Chondrocyte (in vitro differentiated cells): ENCODE results near the gene CPA5. TPM values are rescaled to one million over a fixed set of nuclear protein-coding genes. Genes with fewer than 3 reads are reported as not detected.

Experiments
- DNase-seq: peaks from one replicate; pipeline ENCODE4 v3.0.0; 2021; ENCODE audit warnings: mixed read lengths, low spot score
- H3K27ac Mint-ChIP-seq: one replicate; pipeline ENCODE4 v1.8.0; 2021; ENCODE audit warnings: mild to moderate bottlenecking, moderate library complexity, mixed read lengths; ENCODE audit not compliant: unreplicated experiment
- H3K27me3 Mint-ChIP-seq: 2 replicates; pipeline ENCODE4 v1.8.0; 2021; ENCODE audit warnings: low read depth, mixed read lengths
- H3K36me3 Mint-ChIP-seq: 2 replicates; pipeline ENCODE4 v1.8.0; 2021; ENCODE audit warnings: low read depth, mixed read lengths
- H3K4me1 Mint-ChIP-seq: 2 replicates; pipeline ENCODE4 v1.8.0; 2021; ENCODE audit warnings: low read depth, mild to moderate bottlenecking, mixed read lengths
- H3K4me3 Mint-ChIP-seq: one replicate; pipeline ENCODE4 v1.8.0; 2021; ENCODE audit warnings: mild to moderate bottlenecking, moderate library complexity, mixed read lengths; ENCODE audit not compliant: unreplicated experiment
- H3K9me3 Mint-ChIP-seq: 2 replicates; pipeline ENCODE4 v1.8.0; 2021; ENCODE audit warnings: low read depth, mixed read lengths
- total RNA-seq: library from RNA; stranded (reverse); gene quantifications from 3 replicates; pipeline ENCODE4 v1.2.1, GENCODE V29; 2021
- TF ChIP-seq, protein P1 (sequence below): fragments of 200-600 bp; sonication (generic); IDR thresholded peaks from 2 replicates; pipeline ENCODE4 v1.5.0; 2021; ENCODE audit warnings: antibody characterized with exemption, mild to moderate bottlenecking, moderate library complexity

The CPA5 gene
- total RNA-seq, 1 donor from 2014 or later = not detected

DNA sequence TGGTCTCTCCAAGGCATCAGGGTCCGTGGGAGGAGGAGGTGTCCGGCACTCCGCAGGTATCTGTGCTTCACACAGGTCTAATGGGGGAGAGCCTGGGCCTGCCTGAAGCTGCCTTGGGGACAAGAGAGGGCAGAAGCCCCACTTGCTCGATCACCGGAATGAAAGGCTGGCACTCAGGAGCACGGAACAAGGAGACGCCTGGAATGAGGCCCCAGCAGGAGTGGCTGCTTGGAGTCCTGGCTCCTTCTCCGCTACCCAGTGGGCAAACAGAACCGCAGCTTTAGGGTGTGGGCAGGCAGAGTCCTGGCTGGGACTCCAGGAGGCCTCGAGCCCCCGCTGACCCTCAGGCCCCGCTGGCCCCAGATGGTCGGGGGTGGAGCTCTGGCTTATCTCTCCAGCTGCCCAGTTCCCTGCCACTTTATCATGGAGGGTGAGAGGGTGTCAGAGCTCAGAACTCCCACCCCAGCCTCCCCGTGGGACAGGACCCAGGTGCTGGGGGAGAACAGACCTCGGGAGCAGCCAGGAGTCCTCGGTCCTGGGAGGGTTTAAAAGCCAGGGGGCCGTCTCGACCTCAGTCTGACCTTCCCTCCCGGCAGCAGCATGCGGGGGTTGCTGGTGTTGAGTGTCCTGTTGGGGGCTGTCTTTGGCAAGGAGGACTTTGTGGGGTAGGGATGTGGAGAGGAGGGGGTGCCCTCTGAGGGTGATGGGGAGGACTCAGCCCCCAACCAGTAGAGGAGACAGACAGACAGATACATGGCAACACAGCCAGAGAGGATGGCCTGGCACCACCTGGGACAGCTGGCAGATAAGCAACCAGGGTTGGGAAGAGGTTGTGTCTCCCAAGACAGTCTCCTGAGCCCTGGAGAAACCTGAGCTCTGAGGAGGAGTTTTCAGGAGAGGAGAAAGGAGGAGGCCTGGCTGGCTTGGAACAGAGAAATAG lies 35.6 kb downstream of the CPA5 start, which contains the start of gene CPA1:
Gene CPA1, plus strand, starts transcription at position 574 of the 940 bp plus-strand sequence. Its CDS starts 27 bp downstream, at position 601.
- Mint-ChIP-seq H3K9me3 (peaks cover 7% of the 10 kb centered on the region), H3K36me3 (peaks cover 3% of the 10 kb centered on the region), H3K27me3 (no peaks in the 10 kb centered on the region), H3K4me1 (peaks cover 18% of the 10 kb centered on the region), H3K27ac (peak within 1 kb of the TSS; percentile 51), H3K4me3 (no peak within 1 kb of the TSS)
- DNase-seq = peak; percentile 75
- TF ChIP-seq, protein P1, sequence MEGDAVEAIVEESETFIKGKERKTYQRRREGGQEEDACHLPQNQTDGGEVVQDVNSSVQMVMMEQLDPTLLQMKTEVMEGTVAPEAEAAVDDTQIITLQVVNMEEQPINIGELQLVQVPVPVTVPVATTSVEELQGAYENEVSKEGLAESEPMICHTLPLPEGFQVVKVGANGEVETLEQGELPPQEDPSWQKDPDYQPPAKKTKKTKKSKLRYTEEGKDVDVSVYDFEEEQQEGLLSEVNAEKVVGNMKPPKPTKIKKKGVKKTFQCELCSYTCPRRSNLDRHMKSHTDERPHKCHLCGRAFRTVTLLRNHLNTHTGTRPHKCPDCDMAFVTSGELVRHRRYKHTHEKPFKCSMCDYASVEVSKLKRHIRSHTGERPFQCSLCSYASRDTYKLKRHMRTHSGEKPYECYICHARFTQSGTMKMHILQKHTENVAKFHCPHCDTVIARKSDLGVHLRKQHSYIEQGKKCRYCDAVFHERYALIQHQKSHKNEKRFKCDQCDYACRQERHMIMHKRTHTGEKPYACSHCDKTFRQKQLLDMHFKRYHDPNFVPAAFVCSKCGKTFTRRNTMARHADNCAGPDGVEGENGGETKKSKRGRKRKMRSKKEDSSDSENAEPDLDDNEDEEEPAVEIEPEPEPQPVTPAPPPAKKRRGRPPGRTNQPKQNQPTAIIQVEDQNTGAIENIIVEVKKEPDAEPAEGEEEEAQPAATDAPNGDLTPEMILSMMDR = no peak

DNA sequence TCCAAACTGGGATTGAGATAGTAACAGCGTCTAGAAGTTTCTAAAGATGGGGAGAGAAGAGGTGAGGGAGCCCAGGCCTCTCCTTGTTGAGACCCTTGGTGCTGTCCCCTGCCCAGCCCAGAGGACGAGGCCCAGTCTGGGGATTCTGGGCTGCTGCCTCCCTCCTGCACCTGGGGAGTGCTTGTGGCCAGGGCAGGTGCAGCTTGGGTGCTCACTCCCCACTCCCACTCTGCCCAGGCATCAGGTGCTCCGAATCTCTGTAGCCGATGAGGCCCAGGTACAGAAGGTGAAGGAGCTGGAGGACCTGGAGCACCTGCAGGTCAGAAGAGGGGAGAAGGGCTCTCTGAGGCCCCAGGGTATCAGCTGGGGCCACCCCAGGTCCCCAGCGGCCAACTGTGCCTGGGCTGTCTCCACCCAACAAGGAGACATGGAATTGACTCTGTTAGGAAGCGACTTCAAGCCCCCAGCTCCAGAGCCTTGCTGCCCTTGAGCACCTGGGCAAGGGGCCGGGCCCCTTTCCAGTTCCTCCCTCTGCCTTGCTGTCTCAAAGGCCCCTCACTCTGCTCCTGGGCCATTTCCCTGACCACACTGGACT lies 36.3 kb downstream of the CPA5 start:
- peaks cover 3% of the 10 kb centered on the region for H3K36me3 Mint-ChIP-seq

DNA sequence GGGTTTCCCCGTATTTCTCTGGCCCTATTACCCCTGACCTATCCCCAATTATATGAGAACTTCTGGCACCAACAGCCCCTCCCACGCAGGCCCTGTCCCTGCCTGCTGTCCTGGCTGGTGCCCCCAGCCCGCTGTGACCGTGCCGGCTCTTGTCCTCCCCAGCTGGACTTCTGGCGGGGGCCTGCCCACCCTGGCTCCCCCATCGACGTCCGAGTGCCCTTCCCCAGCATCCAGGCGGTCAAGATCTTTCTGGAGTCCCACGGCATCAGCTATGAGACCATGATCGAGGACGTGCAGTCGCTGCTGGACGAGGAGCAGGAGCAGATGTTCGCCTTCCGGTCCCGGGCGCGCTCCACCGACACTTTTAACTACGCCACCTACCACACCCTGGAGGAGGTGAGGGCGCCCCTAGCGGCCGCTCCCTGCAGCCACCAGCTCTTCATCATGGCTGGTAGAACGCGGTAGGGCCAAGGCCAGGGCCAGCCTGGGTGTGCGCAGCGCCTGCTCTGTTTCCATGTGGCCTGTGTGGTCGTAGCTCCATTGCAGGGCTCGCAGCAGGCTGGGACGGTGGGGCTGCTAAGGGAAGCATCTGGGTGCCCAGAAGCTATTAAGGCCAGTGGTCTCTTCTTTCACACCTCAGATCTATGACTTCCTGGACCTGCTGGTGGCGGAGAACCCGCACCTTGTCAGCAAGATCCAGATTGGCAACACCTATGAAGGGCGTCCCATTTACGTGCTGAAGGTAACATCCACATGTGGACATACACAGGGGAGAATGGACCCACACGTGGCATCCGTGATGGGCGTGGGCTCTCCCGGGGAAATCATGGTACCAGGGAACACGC lies 37.1 kb downstream of the CPA5 start:
- TF ChIP-seq, protein P1 = no peak
- Mint-ChIP-seq H3K27ac (no peak overlapping the region), H3K4me1 (peaks cover 18% of the 10 kb centered on the region), H3K27me3 (no peaks in the 10 kb centered on the region), H3K9me3 (peaks cover under 1% of the 10 kb centered on the region), H3K36me3 (peaks cover under 1% of the 10 kb centered on the region), H3K4me3 (no peak overlapping the region)
- DNase-seq = no peak

More for the DNA sequence above, 36.3 kb downstream of the CPA5 start:
- DNase-seq = peak; percentile 52
- H3K4me3 Mint-ChIP-seq = no peak overlapping the region
- no peak overlapping the region for H3K27ac Mint-ChIP-seq
- TF ChIP-seq, protein P1 = no peak
- peaks cover 7% of the 10 kb centered on the region for H3K9me3 Mint-ChIP-seq
- peaks cover 18% of the 10 kb centered on the region for H3K4me1 Mint-ChIP-seq
- no peaks in the 10 kb centered on the region for H3K27me3 Mint-ChIP-seq

DNA sequence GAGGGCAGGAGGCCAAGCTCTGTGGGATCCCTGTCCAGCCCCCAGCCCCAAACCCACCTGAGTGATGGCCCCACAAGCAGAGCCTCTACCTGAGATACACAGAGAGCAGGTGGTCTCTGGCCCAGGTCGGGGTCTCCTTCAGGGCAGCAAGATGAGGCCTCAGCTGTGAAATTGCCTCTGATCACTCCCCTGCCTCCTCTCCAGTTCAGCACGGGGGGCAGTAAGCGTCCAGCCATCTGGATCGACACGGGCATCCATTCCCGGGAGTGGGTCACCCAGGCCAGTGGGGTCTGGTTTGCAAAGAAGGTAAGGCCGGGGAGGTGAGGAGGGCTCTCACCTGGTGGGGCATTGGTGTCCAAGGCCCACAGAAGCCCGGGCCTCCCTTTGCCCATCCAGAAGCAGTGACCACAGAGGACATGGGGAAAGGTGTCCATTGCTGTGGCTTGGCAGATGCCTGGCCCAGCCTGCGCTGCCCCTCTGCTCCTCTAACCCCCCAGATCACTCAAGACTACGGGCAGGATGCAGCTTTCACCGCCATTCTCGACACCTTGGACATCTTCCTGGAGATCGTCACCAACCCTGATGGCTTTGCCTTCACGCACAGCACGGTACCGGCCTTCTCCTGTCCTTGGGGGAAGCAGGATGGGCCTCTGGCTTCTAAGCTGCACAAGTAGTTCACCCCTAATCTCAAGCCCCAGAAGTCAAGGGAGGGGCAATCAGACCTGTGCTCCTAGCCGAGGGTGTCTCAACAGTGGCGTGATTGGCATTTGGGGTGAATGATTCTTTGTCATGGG lies 38.8 kb downstream of the CPA5 start:
- Mint-ChIP-seq H3K27ac (no peak overlapping the region), H3K27me3 (no peaks in the 10 kb centered on the region), H3K9me3 (no peaks in the 10 kb centered on the region), H3K4me3 (no peak overlapping the region), H3K4me1 (peaks cover 28% of the 10 kb centered on the region), H3K36me3 (no peaks in the 10 kb centered on the region)
- no peak for DNase-seq
- TF ChIP-seq, protein P1 = no peak
